22Rv1 (cell line): ENCODE measurements around the gene IL3.

ENCODE experiments used
- ZFX ChIP-seq: fragments of 450-650 bp; IDR thresholded peaks from 2 replicates; pipeline ENCODE4 v1.6.1; 2017; ENCODE audit warnings: antibody characterized with exemption, borderline replicate concordance
- TF ChIP-seq, protein P1 (sequence below): fragments of 450-650 bp; IDR thresholded peaks from 2 replicates; pipeline ENCODE4 v1.5.1; 2017; ENCODE audit warnings: mild to moderate bottlenecking

DNA sequence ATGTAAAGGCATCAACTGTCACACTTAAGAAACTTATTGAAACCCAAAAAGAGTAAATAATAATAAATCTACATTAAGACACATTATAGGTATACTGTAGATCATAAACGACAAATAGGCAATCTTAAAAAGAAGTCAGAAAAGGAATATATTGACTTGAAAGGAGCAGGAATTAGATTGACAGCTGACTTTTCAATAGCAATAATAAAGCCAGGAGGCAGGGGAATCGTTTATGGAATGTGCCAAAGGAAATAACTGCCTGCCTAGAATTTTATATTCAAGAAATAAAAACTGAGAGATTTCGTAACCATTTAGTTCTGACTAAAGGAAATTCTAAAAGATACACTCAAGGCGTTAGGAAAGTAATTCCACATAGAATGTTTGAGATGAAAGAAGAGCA is 27.3 kb upstream of the IL3 start:
- TF ChIP-seq, protein P1, sequence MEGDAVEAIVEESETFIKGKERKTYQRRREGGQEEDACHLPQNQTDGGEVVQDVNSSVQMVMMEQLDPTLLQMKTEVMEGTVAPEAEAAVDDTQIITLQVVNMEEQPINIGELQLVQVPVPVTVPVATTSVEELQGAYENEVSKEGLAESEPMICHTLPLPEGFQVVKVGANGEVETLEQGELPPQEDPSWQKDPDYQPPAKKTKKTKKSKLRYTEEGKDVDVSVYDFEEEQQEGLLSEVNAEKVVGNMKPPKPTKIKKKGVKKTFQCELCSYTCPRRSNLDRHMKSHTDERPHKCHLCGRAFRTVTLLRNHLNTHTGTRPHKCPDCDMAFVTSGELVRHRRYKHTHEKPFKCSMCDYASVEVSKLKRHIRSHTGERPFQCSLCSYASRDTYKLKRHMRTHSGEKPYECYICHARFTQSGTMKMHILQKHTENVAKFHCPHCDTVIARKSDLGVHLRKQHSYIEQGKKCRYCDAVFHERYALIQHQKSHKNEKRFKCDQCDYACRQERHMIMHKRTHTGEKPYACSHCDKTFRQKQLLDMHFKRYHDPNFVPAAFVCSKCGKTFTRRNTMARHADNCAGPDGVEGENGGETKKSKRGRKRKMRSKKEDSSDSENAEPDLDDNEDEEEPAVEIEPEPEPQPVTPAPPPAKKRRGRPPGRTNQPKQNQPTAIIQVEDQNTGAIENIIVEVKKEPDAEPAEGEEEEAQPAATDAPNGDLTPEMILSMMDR, result no peak
- no peak for TF ChIP-seq ZFX
